K562 (cell line): ENCODE measurements around the gene WHAMM. TPM values are rescaled to one million over a fixed set of nuclear protein-coding genes. Genes with fewer than 3 reads are reported as not detected.

Experiments used
- MXI1 ChIP-seq: IDR thresholded peaks from 2 replicates; pipeline ENCODE4 v1.6.1; 2011; ENCODE audit warnings: low read depth, mild to moderate bottlenecking, improper control_type of control experiment, low read length
- SMC3 ChIP-seq: conservative IDR thresholded peaks from 2 replicates; pipeline ENCODE4 v1.6.1; 2011; ENCODE audit warnings: low read depth, low read length, improper control_type of control experiment; ENCODE audit not compliant: insufficient read depth
- ZNF124 ChIP-seq: sonication (generic); formaldehyde crosslinking; IDR thresholded peaks from 2 replicates; pipeline ENCODE4 v1.8.1; 2022; ENCODE audit warnings: missing genetic modification reagents
- ZNF316 ChIP-seq: fragments of 450-650 bp; IDR thresholded peaks from 2 replicates; pipeline ENCODE4 v1.6.1; 2016
- polyA plus RNA-seq, 8 experiments: library from polyadenylated mRNA; depleted of rRNA in 4 of 8; stranded (reverse) in 5 of 8; unstranded in 3 of 8; fragments of >200 nt; fragmentation: Nextera tagmentation in 2 of 8; fragmentation: Illumina TruSeq in 1 of 8; extraction: Ambion mirVana in 2 of 8; extraction: Trizol in 1 of 8; gene quantifications; 2 replicates each; pipeline versions ENCODE4 v1.2.1 to v1.2.3, GENCODE V29; 2011 to 2014; ENCODE audit warnings: inconsistent platforms in 1 of 8, missing spikeins in 1 of 8
- total RNA-seq, 7 experiments: library from RNA; depleted of rRNA in 6 of 7; stranded (reverse); fragments of >200 nt in 6 of 7; fragmentation: Illumina TruSeq in 2 of 7; extraction: Trizol in 2 of 7; gene quantifications; 2 replicates each; pipeline versions ENCODE4 v1.2.1 to v1.2.3, GENCODE V29; 2011 to 2021; ENCODE audit warnings: low replicate concordance in 1 of 7
- TF ChIP-seq, protein P1 (sequence below), 2 experiments: fragments of 450-650 bp; formaldehyde crosslinking in 1 of 2; IDR thresholded peaks; 2 replicates each; pipeline versions ENCODE4 v1.4.0 to v1.6.1; 2014 to 2020; ENCODE audit warnings: mild to moderate bottlenecking in 2 of 2, borderline replicate concordance in 1 of 2, low read depth in 1 of 2

The WHAMM gene
- total and polyA plus RNA-seq, 9 of the 15 experiments (the other 6 are each of a cell fraction or from before 2014, with no cell fraction given) = 2.0 to 4.8 (median 3.6) TPM

- TF ChIP-seq, protein P1, sequence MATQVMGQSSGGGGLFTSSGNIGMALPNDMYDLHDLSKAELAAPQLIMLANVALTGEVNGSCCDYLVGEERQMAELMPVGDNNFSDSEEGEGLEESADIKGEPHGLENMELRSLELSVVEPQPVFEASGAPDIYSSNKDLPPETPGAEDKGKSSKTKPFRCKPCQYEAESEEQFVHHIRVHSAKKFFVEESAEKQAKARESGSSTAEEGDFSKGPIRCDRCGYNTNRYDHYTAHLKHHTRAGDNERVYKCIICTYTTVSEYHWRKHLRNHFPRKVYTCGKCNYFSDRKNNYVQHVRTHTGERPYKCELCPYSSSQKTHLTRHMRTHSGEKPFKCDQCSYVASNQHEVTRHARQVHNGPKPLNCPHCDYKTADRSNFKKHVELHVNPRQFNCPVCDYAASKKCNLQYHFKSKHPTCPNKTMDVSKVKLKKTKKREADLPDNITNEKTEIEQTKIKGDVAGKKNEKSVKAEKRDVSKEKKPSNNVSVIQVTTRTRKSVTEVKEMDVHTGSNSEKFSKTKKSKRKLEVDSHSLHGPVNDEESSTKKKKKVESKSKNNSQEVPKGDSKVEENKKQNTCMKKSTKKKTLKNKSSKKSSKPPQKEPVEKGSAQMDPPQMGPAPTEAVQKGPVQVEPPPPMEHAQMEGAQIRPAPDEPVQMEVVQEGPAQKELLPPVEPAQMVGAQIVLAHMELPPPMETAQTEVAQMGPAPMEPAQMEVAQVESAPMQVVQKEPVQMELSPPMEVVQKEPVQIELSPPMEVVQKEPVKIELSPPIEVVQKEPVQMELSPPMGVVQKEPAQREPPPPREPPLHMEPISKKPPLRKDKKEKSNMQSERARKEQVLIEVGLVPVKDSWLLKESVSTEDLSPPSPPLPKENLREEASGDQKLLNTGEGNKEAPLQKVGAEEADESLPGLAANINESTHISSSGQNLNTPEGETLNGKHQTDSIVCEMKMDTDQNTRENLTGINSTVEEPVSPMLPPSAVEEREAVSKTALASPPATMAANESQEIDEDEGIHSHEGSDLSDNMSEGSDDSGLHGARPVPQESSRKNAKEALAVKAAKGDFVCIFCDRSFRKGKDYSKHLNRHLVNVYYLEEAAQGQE (IDR thresholded peaks at IDR 0.05; ENCODE audit: borderline replicate concordance) = peak; percentile 23; the same call in 1 of the 2 replicates
- TF ChIP-seq, protein P1 (CRISPR knock-in tag; IDR thresholded peaks at IDR 0.05; ENCODE audit: low read depth) = no peak
- TF ChIP-seq ZNF316 (no peak), SMC3 (0 out of 2 replicates have a peak, but pooled peaks have one; percentile 7), ZNF124 (CRISPR knock-in tag) (no peak), MXI1 (no peak)
- TF ChIP-seq, all 486 proteins: peak for 4
Measured at GRCh38 chr15:82880704-82881103, 71.3 kb downstream of the WHAMM start (continued).
